GM19035 (cell line): Measurements from ENCODE around the gene TRIB2.

ENCODE experiments used
- ATAC-seq: cut with Tn5 transposase; IDR thresholded peaks from one replicate; pipeline ENCODE4 v1.9.1; 2021; ENCODE audit not compliant: unreplicated experiment

The TRIB2 gene

DNA sequence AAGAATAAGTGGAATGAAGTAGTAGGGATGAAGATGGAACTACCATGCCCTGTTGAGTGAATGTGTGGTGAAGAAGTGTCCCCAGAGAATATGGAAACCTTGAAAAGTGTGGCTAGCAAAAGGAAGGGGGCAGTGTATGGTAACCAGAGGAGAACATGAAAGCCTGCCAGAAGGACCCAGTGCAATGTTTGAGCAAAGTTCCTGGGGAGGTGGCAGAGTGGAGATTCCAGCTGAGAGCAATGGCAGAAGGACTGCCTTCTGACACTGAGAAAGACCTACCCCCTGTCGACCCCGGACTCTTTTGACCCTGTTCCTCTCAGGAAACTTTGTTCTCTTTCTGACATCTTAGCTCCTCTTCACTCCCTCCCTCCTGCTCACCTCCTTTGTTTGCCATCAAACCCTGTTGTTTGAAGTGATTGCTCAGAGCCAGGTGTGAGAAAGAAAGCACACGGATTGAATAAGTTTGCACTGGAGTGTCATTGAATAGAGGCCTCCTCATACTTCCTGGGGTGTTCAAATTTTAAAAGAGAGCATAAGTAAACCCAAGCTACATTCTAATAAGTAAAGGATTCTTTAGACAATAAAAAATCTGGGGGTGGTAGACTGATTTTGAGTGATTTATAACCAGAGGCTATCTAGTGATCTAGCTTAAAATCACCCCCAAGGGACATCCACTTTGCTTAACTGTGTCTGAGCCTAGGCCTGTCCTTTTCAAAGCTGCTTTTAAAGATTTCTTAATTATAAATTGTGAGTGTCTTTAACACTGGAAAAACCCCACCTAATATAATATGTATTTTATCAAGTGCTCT is 57.1 kb downstream of the TRIB2 start:
- ATAC-seq: no peak

DNA sequence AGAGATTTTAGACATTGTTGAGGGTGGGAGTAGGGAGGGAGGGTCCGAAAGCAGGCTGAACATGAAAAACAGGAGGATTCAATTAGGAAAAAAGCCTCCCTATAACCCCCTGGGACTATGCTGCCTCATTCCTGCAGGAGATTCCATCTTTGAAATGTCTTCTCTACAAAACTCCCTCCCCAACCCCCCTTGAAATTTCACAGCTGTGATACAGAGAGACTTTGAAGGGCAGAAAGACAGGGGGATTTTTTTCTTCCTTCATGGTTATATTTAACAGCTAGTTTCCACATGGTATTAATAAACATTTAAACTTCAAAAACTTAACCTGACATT is 57.6 kb downstream of the TRIB2 start:
- ATAC-seq: no peak

DNA sequence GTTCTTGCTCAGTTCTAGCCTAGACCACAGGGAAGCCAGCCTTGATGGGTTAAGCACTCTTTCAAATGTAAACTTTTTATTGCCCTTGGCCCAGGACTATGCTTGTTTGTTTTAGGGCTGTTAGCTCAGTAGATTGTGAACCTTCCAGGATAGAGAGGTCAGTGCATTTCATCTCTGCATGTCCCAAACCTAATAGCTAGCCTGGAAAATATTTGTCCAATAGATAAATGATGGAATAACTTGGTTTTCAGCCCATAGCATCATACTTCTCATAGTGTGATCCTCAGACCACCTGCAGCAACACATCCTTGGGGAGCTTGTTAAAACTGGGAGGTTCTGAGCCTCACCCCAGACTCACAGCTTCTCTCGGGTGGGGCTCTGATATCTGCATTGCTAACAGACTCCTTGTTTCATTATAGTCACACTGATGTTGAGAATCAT is 59.8 kb downstream of the TRIB2 start:
- ATAC-seq: no peak

DNA sequence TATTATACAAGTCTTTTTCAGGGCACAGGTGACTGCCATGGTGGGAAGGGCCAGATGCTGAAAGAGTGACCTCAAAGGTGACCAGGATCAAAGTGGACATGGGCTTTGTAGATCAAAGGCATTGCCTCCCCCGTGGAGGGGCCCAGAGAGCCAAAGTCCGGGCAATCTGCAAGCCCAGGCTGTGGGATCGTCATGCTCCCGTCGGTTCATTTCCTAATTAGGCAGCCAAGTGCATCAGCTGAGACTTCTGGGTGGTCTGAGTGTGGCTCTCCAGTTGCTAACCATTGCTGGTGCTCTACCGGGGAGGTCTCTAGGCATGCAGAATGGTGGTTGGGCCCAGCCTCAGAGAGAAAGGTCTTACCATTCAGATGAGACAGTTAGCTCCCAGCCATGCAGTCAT is 61.6 kb downstream of the TRIB2 start:
- no peak for ATAC-seq

DNA sequence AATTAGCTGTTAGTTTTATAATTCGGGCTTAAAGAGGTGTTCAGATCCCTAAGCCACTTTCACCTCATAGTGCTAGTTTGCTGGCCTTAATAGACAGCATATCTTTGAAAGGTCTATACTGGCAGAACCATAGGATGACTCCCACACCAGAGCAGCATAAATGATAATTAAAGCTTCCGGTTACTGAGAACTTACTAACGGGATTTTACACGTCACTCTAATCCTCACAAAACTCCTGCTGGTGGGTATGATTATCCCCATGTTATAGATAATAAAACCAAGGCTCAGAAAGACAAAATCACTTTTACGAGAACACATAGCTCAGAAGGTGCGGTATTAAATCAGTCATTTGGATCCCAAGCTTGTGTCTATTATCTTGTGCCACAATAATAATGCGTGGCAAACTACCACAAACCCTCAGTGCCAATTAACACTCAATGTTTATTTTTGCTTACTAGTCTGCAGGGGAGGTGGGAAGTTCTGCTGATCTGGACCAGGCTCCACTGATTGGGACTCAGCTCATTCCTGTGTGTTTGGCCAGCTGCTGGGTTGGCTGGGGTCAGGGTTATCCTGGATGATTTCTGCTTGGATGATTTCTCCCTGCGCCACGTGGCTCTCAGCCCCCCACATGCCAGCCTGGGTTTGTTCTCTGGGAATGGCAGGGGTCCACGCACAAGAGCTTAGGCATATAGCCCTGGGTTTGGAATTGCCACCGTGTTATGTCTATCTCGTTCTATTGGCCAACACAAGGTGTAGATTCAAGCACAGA is 62.3 kb downstream of the TRIB2 start:
- no peak for ATAC-seq

DNA sequence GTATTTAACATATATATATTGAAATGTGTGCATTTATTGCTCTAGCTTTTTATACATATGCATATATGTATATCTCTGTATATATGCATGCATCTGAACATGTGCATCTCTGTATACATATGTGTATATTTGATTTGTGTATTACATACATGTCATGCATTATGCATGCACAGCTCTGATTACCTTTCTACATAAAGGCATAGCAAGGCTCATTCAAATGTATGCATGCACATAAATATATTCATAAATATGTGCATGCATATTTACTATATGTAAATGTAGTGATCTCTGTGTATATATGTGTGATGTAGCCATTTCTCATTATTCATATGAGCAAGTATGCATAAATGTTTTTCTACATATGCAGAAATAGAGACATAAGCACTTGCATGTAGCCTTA is 64.6 kb downstream of the TRIB2 start:
- ATAC-seq: no peak

DNA sequence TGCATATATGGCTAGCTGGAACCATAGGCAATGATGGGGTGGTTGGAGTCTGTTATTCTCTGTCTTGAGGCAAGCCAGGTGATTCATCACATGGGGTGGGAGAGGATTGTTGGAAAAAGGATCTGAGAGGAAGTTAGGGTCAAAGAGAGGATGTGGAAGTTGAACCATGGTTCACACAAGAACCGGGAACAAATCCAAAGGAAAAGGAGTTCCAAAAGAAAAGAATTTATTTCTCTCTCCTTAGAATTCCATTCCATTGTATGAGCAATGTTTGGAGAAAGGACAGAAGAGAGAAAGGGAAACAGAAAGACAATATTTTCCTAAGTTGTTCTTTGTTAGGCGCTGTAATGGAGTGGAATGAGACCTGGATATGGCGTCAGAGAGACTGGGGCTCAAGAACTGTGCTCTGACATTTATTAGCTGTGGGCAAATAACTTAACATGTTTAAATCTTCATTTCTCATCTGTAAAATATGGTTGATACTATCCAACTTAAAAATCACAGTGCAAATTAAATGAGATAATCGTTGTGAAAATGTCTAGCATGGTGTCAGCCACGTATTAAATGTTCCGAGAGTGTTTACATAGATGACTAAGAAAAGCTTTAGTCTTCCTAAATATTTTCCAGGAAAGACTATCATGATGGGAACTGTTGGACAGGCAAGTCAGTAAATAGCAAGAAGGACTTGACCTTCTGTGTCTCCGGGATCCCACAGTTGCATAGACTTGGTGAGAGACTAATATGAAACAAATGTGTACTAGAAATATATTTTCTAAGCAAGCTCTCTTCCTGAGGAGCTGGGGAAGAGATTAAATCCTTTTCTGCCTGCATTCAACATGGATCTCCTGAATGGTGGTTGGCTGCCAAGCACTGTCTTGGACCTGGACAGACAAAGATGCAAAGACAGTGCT is 71.4 kb downstream of the TRIB2 start:
- ATAC-seq: no peak

DNA sequence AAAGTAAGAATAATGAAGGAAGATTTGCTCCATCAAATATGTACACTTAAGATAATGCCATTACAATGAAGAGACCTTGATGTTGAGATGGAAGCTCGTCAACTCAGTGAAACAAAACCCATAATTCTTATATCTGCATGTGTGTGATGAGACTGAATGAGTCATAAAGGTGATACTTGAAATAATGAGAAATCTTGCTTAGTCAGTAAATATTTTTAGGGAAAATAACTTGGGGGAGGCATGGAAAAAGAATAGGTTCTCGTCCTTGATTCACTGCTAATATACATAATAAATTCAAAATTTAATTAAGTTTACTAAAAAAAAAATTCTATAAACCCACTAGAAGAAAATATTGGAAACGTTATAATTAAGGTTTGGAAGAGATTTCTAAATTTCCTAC is 75.2 kb downstream of the TRIB2 start:
- ATAC-seq: no peak
